ENCODE data around the gene FFAR3. TPM values are rescaled to one million over a fixed set of nuclear protein-coding genes. Genes with fewer than 3 reads are reported as not detected.
A peak's percentile ranks its signal among the peaks of the same experiment; 100 is the strongest.
"Not testable (repeated sequence)": the region's sequence is repeated elsewhere in the genome, so short reads cannot be mapped to it uniquely, and the experiment has no call there.

The FFAR3 gene
- polyA plus RNA-seq, 1 donor from 2014 or later, result not detected

- Mint-ChIP-seq H3K4me1 (no peaks in the 10 kb centered on the region), H3K9me3 (peaks cover 1 to 7% (median 5%) of the 10 kb centered on the region in 3 donors), H3K36me3 (no peaks in the 10 kb centered on the region), H3K4me3 (no peak overlapping the region), H3K27ac (no peak overlapping the region), H3K27me3 (no peaks in the 10 kb centered on the region)
These were observed 30.2 kb downstream of the FFAR3 start for GRCh38 chr19:35388277-35389054.

GRCh38 chr19:35389192-35389861 is 31.1 kb downstream of the FFAR3 start:
- Mint-ChIP-seq H3K27ac (no peak overlapping the region), H3K4me1 (peaks cover 0 to 3% (median 0%) of the 10 kb centered on the region in 3 donors), H3K27me3 (no peaks in the 10 kb centered on the region), H3K4me3 (no peak overlapping the region), H3K36me3 (no peaks in the 10 kb centered on the region), H3K9me3 (peaks cover 0 to 7% (median 5%) of the 10 kb centered on the region in 3 donors)

DNA sequence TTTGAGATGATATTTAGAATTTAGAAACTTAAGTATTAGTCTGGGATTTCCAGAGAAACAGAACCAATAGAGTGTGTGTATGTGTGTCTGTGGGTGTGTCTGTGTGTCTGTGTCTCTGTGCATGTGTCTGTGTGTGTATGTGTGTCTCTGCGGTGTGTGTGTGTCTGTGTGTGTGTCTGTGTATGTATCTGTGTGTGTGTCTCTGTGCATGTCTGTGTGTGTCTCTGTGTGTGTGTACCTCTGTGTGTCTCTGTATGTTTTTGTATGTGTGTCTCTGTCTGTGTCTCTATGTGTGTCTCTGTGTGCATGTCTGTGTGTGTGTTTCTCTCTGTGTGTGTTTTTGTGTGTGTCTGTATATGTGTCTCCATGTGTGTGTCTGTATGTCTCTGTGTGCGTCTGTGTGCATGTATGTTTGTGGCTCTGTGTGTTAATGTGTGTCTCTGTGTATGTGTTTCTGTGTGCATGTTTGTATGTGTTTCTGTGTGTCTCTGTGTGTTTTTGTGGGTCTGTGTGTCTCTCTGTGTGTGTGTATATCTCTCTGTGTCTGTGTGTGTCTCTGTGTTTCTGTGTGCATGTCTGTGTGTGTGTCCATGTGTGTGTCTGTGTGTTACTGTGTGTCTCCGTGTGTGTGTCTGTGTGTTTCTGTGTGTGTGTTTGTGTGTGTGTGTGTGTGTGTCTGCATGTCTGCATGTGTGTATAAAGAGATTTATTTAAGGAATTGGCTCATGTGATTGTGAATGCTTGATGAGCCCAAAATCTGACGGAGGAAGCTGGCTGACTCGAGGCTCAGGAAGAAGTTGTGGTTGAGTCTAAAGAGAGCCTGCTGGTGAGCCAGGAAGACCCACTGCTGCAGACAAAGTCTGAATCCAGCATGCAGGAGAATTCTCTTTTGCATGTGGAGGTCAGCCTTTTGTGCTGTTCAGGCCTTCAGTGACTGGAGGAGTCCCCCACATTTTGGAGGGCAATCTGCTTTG is 34.8 kb downstream of the FFAR3 start:
- Mint-ChIP-seq H3K4me3 (no peak overlapping the region), H3K4me1 (peaks cover 0 to 10% (median 2%) of the 10 kb centered on the region in 3 donors), H3K9me3 (peaks cover 0 to 2% (median 0%) of the 10 kb centered on the region in 3 donors), H3K27ac (no peak overlapping the region), H3K36me3 (no peaks in the 10 kb centered on the region), H3K27me3 (no peaks in the 10 kb centered on the region)

DNA sequence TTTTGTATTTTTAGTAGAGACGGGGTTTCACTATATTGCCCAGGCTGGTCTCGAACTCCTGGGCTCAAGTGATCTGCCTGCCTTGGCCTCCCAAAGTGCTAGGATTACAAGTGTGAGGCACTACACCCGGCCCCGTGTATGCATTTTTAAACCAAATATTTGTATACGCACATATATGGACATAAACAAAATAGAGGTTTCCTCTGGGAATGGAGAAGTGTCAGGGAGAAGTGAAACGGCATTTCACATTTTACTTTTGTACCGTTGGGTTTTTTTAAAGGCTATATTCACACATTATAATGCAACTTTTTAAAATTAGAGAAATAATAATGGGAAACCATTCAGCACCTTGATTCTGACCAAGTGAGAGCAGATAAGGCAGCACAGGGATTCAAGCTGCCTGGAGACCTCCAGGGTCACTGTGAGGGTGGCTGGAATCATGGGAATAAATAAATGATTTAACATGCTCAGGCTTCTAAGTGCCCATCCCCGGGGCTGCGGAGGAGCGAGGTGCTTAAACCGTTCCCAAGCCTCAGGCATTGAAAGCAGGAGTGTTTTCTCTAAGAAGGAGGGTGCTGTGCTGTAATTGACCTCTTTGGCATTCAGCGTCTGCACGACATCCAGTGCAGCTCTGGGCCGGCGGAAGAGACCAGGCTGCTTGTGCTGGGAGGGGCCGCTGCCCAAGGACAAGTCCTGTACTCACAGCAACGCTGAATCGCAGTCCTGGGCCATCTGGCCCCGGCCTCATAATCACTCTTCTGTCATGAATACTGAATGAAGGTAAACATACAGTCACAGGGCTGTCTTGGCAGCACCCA is 37.3 kb downstream of the FFAR3 start:
- peaks cover 0 to 2% (median 0%) of the 10 kb centered on the region in 3 donors for H3K9me3 Mint-ChIP-seq
- H3K27ac Mint-ChIP-seq, result no peak overlapping the region
- H3K4me3 Mint-ChIP-seq, result no peak overlapping the region
- H3K27me3 Mint-ChIP-seq, result no peaks in the 10 kb centered on the region
- peaks cover 0 to 10% (median 2%) of the 10 kb centered on the region in 3 donors for H3K4me1 Mint-ChIP-seq
- no peaks in the 10 kb centered on the region for H3K36me3 Mint-ChIP-seq

DNA sequence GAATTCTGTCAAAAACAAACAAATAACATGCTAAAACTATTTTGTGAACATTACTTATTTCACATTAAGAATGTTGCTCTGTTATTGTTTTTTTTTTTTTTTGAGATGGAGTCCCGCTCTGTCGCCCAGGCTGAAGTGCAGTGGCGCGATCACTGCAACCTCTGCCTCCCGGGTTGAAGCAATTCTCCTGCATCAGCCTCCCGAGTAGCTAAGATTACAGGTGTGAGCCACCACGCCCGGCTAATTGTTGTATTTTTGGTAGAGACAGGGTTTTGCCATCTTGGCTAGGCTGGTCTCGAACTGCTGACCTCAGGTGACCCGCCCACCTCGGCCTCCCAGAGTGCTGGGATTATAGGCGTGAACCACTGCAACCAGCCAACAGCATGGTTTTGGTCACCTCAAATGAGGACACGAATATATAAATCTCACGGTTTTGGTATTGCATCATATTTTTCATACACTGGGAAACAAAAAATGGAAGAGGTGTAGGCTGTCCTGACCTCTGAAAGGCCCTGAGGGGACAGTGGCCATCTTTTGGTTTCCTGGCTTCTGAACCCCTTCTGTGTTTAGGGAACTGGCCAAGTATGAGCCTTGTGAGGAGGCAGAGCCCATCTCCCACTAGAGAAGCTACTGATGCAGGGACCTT is 38.1 kb downstream of the FFAR3 start:
- H3K4me3 Mint-ChIP-seq, result no peak overlapping the region
- no peaks in the 10 kb centered on the region for H3K36me3 Mint-ChIP-seq
- no peaks in the 10 kb centered on the region for H3K9me3 Mint-ChIP-seq
- peaks cover 0 to 10% (median 2%) of the 10 kb centered on the region in 3 donors for H3K4me1 Mint-ChIP-seq
- H3K27ac Mint-ChIP-seq, result no peak overlapping the region
- no peaks in the 10 kb centered on the region for H3K27me3 Mint-ChIP-seq

DNA sequence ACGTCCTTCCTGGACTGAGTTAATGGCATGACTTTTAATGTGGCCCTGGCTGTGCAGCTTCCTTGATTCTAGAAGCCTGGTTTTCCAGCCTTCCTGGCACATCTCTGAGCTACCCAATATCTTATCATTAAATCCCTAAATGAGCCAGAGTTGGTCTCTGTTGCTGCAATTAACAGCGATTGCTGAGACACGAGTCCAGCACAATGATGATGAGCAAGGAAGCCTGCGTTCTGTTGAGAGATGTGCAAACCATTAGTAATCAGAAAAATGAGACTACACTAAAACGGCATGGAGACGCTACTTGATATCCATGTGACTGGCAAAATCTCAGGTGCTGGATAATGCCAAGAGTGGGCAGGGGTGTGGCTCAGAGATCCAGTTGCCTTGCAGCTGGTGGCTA is 38.8 kb downstream of the FFAR3 start:
- Mint-ChIP-seq H3K9me3 (no peaks in the 10 kb centered on the region), H3K4me1 (peaks cover 0 to 14% (median 7%) of the 10 kb centered on the region in 3 donors), H3K27ac (no peak overlapping the region), H3K36me3 (no peaks in the 10 kb centered on the region), H3K27me3 (no peaks in the 10 kb centered on the region), H3K4me3 (no peak overlapping the region)

DNA sequence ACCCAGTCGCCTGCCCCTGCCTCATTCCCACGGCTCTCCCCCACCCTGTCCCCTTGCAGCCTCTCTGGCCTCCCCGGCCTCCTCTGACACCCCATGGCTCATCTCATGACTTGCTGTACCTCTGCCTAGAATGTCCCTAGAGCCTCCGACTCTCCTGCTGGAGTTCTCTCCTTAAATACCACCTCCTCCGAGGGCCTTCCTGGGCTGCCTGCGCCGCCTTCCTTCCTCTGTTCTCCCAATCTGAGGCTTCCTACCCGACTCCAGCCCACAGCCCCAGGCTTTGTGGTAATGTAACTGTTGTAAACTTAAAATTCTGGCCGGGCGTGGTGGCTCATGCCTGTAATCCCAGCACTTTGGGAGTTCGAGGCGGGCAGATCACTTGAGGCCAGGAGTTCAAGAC is 40.3 kb downstream of the FFAR3 start:
- H3K9me3 Mint-ChIP-seq, result no peaks in the 10 kb centered on the region
- no peak overlapping the region for H3K27ac Mint-ChIP-seq
- H3K36me3 Mint-ChIP-seq, result no peaks in the 10 kb centered on the region
- peaks cover 0 to 16% (median 8%) of the 10 kb centered on the region in 3 donors for H3K4me1 Mint-ChIP-seq
- H3K4me3 Mint-ChIP-seq, result no peak overlapping the region
- H3K27me3 Mint-ChIP-seq, result no peaks in the 10 kb centered on the region

- Mint-ChIP-seq H3K4me3 (no peak overlapping the region), H3K9me3 (no peaks in the 10 kb centered on the region), H3K27ac (no peak overlapping the region), H3K27me3 (no peaks in the 10 kb centered on the region), H3K36me3 (no peaks in the 10 kb centered on the region), H3K4me1 (peaks cover 0 to 13% (median 8%) of the 10 kb centered on the region in 3 donors)
These were observed 41.0 kb downstream of the FFAR3 start for GRCh38 chr19:35399231-35399630.

GRCh38 chr19:35399948-35400772 is 41.9 kb downstream of the FFAR3 start:
- Mint-ChIP-seq H3K27me3 (no peaks in the 10 kb centered on the region), H3K4me1 (peaks cover 0 to 13% (median 8%) of the 10 kb centered on the region in 3 donors), H3K36me3 (peaks cover 3% of the 10 kb centered on the region), H3K27ac (no peak overlapping the region), H3K4me3 (no peak overlapping the region), H3K9me3 (no peaks in the 10 kb centered on the region)

DNA sequence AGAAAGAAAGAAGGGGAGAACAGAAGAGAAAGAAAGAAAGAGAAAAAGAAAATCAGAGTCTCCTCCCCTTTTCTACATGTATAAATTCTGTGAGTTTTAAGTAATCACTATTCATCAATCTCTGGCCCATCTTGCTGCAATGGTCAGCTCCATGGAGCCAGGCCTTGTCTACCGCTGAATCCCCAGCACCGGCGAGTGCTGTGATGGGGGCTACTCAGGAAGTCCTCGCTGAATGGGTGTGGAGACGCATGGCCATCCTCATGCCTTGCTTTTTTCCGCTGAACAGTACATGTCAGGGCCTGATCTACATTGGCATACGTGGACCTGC is 42.5 kb downstream of the FFAR3 start:
- no peak overlapping the region for H3K4me3 Mint-ChIP-seq
- peaks cover 3% of the 10 kb centered on the region for H3K36me3 Mint-ChIP-seq
- H3K9me3 Mint-ChIP-seq, result no peaks in the 10 kb centered on the region
- H3K27ac Mint-ChIP-seq, result no peak overlapping the region
- no peaks in the 10 kb centered on the region for H3K27me3 Mint-ChIP-seq
- peaks cover 0 to 8% (median 6%) of the 10 kb centered on the region in 3 donors for H3K4me1 Mint-ChIP-seq

- not testable (repeated sequence) for H3K36me3 Mint-ChIP-seq, H3K27me3 Mint-ChIP-seq, H3K27ac Mint-ChIP-seq, H3K9me3 Mint-ChIP-seq, H3K4me1 Mint-ChIP-seq, H3K4me3 Mint-ChIP-seq
These were observed 43.2 kb downstream of the FFAR3 start for GRCh38 chr19:35401416-35401815.

DNA sequence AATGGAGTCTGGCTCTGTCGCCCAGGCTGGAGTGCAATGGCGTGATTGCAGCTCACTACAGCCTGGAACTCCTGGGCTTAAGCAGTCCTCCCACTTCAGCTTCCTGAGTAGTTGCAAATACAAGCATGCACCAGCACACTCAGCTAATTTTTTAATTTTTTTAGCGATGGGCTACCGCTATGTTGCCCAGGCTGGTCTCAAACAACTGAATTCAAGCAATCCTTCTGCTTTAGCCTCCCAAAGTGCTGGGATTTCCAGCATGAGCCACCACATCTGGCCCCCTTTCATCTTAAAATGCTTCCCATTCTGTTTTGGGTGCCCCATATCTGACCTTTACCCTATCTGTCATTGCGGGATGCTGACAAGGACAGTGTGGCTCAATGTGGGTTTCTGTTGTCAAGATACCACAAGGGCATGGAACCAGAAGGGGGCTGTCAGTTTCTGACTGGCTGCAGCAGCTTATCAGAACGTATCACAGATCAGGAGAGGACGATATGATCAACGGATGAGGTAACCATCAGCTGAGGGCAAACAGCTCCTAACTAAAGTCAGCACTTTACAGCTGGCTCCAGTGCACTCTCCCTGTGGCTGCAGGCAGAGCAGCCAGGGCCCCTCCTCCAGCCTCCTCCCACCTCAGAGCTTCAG is 45.0 kb downstream of the FFAR3 start:
- Mint-ChIP-seq H3K4me3 (peak overlapping the region in 1 of 4 donors; percentile 76), H3K9me3 (no peaks in the 10 kb centered on the region), H3K36me3 (peaks cover 3% of the 10 kb centered on the region), H3K27me3 (no peaks in the 10 kb centered on the region), H3K4me1 (peaks cover 1 to 8% (median 6%) of the 10 kb centered on the region in 3 donors), H3K27ac (no peak overlapping the region)

All from IgD-negative memory B cell (primary cell).